HEK293T (cell line): ENCODE measurements around the gene PLCB4.

Source experiments
- CTCF ChIA-PET: fragments of 350-600 bp; formaldehyde crosslinking; extraction: SDS; loops from one replicate; lab custom pipeline; 2021; ENCODE audit warnings: antibody characterized with exemption, inconsistent platforms; lab: Yijun Ruan, JAX
- POLR2A ChIA-PET: fragments of 350-600 bp; formaldehyde crosslinking; extraction: SDS; loops from one replicate; lab custom pipeline; 2020; ENCODE audit warnings: antibody characterized with exemption, inconsistent platforms; lab: Yijun Ruan, JAX
- DNase-seq: peaks from one replicate; pipeline ENCODE4 v3.0.0; 2012; ENCODE audit warnings: mixed read lengths; ENCODE audit errors: extremely low spot score
- ARNT ChIP-seq: fragments of 450-650 bp; IDR thresholded peaks from 2 replicates; pipeline ENCODE4 v1.6.1; 2017; ENCODE audit warnings: mild to moderate bottlenecking
- BHLHE40 ChIP-seq: fragments of 450-650 bp; IDR thresholded peaks from 2 replicates; pipeline ENCODE4 v1.6.1; 2016; ENCODE audit warnings: mild to moderate bottlenecking, moderate library complexity, borderline replicate concordance
- CTBP1 ChIP-seq: fragments of 450-650 bp; IDR thresholded peaks from 2 replicates; pipeline ENCODE4 v1.6.1; 2016; ENCODE audit warnings: borderline replicate concordance
- ELF4 ChIP-seq: fragments of 450-650 bp; IDR thresholded peaks from 2 replicates; pipeline ENCODE4 v1.6.1; 2017; ENCODE audit warnings: antibody characterized with exemption
- FOXA1 ChIP-seq: fragments of 450-650 bp; IDR thresholded peaks from 2 replicates; pipeline ENCODE4 v1.6.1; 2016; ENCODE audit warnings: mild to moderate bottlenecking
- FOXK2 ChIP-seq: fragments of 450-650 bp; IDR thresholded peaks from 2 replicates; pipeline ENCODE4 v1.6.1; 2016; ENCODE audit warnings: mild to moderate bottlenecking
- FOXM1 ChIP-seq: fragments of 450-650 bp; IDR thresholded peaks from 2 replicates; pipeline ENCODE4 v1.6.1; 2017; ENCODE audit warnings: mild to moderate bottlenecking, borderline replicate concordance
- HDGF ChIP-seq: fragments of 450-650 bp; IDR thresholded peaks from 2 replicates; pipeline ENCODE4 v1.6.1; 2017; ENCODE audit warnings: antibody characterized with exemption, borderline replicate concordance
- L3MBTL2 ChIP-seq: fragments of 450-650 bp; conservative IDR thresholded peaks from 2 replicates; pipeline ENCODE4 v1.6.1; 2016; ENCODE audit warnings: mild to moderate bottlenecking
- LEF1 ChIP-seq: fragments of 450-650 bp; IDR thresholded peaks from 2 replicates; pipeline ENCODE4 v1.6.1; 2017; ENCODE audit warnings: mild to moderate bottlenecking, borderline replicate concordance
- NFRKB ChIP-seq: fragments of 450-650 bp; IDR thresholded peaks from 2 replicates; pipeline ENCODE4 v1.6.1; 2016; ENCODE audit warnings: mild to moderate bottlenecking, moderate library complexity
- SP1 ChIP-seq: fragments of 450-650 bp; IDR thresholded peaks from 2 replicates; pipeline ENCODE4 v1.6.1; 2017
- SUZ12 ChIP-seq: fragments of 450-650 bp; IDR thresholded peaks from 2 replicates; pipeline ENCODE4 v1.6.1; 2016; ENCODE audit warnings: mild to moderate bottlenecking
- TARDBP ChIP-seq: fragments of 450-650 bp; IDR thresholded peaks from 2 replicates; pipeline ENCODE4 v1.6.1; 2016
- ZNF384 ChIP-seq: fragments of 450-650 bp; IDR thresholded peaks from 2 replicates; pipeline ENCODE4 v1.6.1; 2016
- TF ChIP-seq, protein P1 (sequence below): fragments of 450-650 bp; IDR thresholded peaks from 2 replicates; pipeline ENCODE4 v1.6.1; 2016

PLCB4 gene

GRCh38 chr20:9068841-9069663 is at the start of gene PLCB4:
Gene PLCB4 (plus strand): TSS chr20:9069087. CDS start chr20:9307815, 238,728 bp downstream.
- CTCF ChIA-PET, result interaction anchor here (0.6 to 1.4 kb wide), 2 partner anchors 216 to 227 kb away, joined by 3 to 7 read pairs; no protein-coding TSS in a partner anchor
- TF ChIP-seq SUZ12 (no peak), L3MBTL2 (no peak), CTBP1 (peak; percentile 37; the same call in 1 of the 2 replicates), SP1 (no peak), ZNF384 (no peak), FOXK2 (no peak), NFRKB (no peak), TARDBP (no peak), BHLHE40 (no peak)
- TF ChIP-seq, protein P1, sequence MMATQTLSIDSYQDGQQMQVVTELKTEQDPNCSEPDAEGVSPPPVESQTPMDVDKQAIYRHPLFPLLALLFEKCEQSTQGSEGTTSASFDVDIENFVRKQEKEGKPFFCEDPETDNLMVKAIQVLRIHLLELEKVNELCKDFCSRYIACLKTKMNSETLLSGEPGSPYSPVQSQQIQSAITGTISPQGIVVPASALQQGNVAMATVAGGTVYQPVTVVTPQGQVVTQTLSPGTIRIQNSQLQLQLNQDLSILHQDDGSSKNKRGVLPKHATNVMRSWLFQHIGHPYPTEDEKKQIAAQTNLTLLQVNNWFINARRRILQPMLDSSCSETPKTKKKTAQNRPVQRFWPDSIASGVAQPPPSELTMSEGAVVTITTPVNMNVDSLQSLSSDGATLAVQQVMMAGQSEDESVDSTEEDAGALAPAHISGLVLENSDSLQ, result peak; percentile 63
- peak; percentile 37 for DNase-seq
- POLR2A ChIA-PET, result interaction anchor here (0.7 to 1.3 kb wide), 5 partner anchors 11 to 28 kb away, joined by 3 read pairs; no protein-coding TSS in a partner anchor

DNA sequence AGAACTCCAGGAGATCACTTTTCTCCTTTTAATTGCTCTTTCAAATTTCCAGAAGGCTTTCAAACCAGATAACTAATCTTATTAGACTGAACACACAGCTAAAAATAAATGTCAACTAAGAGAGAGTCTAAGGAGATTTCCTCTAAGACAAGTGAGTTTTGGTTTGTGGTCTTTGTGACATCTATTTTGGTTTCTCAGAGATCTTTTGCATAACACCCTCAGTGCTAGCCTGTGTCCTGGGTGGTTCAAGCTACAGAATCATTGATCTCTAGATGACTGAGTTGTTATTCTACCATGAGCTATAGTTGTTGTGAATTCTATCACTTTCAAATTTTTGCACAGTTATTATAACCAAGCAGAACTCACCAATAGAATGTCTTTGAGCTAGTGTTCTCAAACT is 49.1 kb upstream of the PLCB4 start:
- TF ChIP-seq SUZ12 (no peak), FOXA1 (no peak), LEF1 (no peak), ZNF384 (no peak), BHLHE40 (no peak), ARNT (no peak), CTBP1 (no peak), HDGF (no peak), ELF4 (no peak), TARDBP (no peak), SP1 (no peak), FOXK2 (no peak), L3MBTL2 (no peak), NFRKB (no peak)
- TF ChIP-seq, protein P1, result no peak
- ChIA-PET POLR2A (no interaction called here), CTCF (no interaction called here)
- DNase-seq, result no peak

- ChIA-PET CTCF (interaction anchor here (0.5 kb wide), 1 partner anchor 161 kb away, joined by 3 read pairs; no protein-coding TSS in a partner anchor), POLR2A (no interaction called here)
- no peak for DNase-seq
- TF ChIP-seq BHLHE40 (no peak), HDGF (no peak), ARNT (no peak), FOXM1 (no peak), TARDBP (no peak), ELF4 (no peak), FOXK2 (no peak), NFRKB (no peak), SP1 (no peak), FOXA1 (no peak), LEF1 (no peak), ZNF384 (no peak), CTBP1 (no peak), L3MBTL2 (no peak), SUZ12 (no peak)
- TF ChIP-seq, protein P1, result no peak
Measured at GRCh38 chr20:9021216-9021615, 47.7 kb upstream of the PLCB4 start.

- no peak for DNase-seq
- ChIA-PET POLR2A (no interaction called here), CTCF (interaction anchor here (0.6 kb wide), 1 partner anchor 22 kb away, joined by 3 read pairs; no protein-coding TSS in a partner anchor)
- TF ChIP-seq, protein P1, result no peak
- no peak for TF ChIP-seq ZNF384
- TF ChIP-seq NFRKB, result no peak
- TF ChIP-seq TARDBP, result no peak
- TF ChIP-seq FOXK2, result no peak
Measured at GRCh38 chr20:9021699-9022098, 47.2 kb upstream of the PLCB4 start.

DNA sequence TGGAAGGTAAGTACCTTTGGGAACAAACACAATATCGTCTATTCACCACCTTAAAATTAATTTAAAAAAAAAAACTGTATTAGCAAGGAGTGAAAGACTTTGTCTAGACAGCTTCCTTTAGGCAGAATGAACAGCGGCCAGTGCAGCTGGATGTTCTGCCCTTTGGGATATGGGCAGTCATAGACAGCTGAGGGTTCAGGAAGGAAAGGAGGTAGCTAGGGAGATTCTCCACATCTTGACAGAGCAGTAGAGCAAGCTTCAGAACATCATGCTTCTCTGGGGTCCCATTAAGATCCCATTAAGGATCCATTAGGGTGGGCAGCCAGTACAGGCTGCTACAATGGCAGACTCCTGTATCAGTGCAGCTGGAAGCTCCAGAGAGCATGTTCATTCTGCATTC is 46.5 kb upstream of the PLCB4 start:
- TF ChIP-seq ZNF384, result no peak
- no peak for TF ChIP-seq L3MBTL2
- no peak for TF ChIP-seq TARDBP
- ChIA-PET CTCF (interaction anchor here (0.5 to 0.6 kb wide), 2 partner anchors 22 to 482 kb away, joined by 3 to 4 read pairs; no protein-coding TSS in a partner anchor), POLR2A (no interaction called here)
- DNase-seq, result no peak

- ChIA-PET POLR2A (no interaction called here), CTCF (no interaction called here)
- TF ChIP-seq ZNF384, result no peak
- no peak for TF ChIP-seq FOXK2
- no peak for TF ChIP-seq HDGF
- no peak for DNase-seq
Measured at GRCh38 chr20:9024606-9025005, 44.3 kb upstream of the PLCB4 start.
